K562 (cell line): Measurements from ENCODE around the gene INPP5K.

ENCODE experiments used
- HDGF ChIP-seq: fragments of 450-650 bp; IDR thresholded peaks from 2 replicates; pipeline ENCODE4 v1.6.1; 2016
- SMAD4 ChIP-seq: fragments of 250-450 bp; sonication (Bioruptor Pico); conservative IDR thresholded peaks from 2 replicates; pipeline ENCODE4 v1.8.0; 2021; ENCODE audit warnings: inconsistent platforms, mild to moderate bottlenecking, moderate library complexity
- TAF15 ChIP-seq: fragments of 200-400 bp; formaldehyde crosslinking; IDR thresholded peaks from 2 replicates; pipeline ENCODE4 v1.6.1; 2017; ENCODE audit warnings: mild to moderate bottlenecking, low read depth, low read length, moderate library complexity
- ZFPM2 ChIP-seq: fragments of 250-450 bp; sonication (Bioruptor Pico); IDR thresholded peaks from 2 replicates; pipeline ENCODE4 v1.5.1; 2022; ENCODE audit warnings: mild to moderate bottlenecking
- TF ChIP-seq, protein P1 (sequence below): sonication (generic); formaldehyde crosslinking; IDR thresholded peaks from 2 replicates; pipeline ENCODE4 v1.9.0; 2022; ENCODE audit warnings: mild to moderate bottlenecking, missing genetic modification reagents
- TF ChIP-seq, protein P2 (sequence below), 3 experiments: IDR thresholded peaks in 2 of 3; conservative IDR thresholded peaks in 1 of 3; 2 replicates each; pipeline ENCODE4 v1.5.1; 2011 to 2012; ENCODE audit warnings: low read length in 3 of 3, mild to moderate bottlenecking in 3 of 3, control low read depth in 2 of 3, improper control_type of control experiment in 1 of 3, inconsistent platforms in 1 of 3, low read depth in 1 of 3, mixed read lengths in 1 of 3, moderate library complexity in 1 of 3; ENCODE audit not compliant: insufficient read depth in 2 of 3

DNA sequence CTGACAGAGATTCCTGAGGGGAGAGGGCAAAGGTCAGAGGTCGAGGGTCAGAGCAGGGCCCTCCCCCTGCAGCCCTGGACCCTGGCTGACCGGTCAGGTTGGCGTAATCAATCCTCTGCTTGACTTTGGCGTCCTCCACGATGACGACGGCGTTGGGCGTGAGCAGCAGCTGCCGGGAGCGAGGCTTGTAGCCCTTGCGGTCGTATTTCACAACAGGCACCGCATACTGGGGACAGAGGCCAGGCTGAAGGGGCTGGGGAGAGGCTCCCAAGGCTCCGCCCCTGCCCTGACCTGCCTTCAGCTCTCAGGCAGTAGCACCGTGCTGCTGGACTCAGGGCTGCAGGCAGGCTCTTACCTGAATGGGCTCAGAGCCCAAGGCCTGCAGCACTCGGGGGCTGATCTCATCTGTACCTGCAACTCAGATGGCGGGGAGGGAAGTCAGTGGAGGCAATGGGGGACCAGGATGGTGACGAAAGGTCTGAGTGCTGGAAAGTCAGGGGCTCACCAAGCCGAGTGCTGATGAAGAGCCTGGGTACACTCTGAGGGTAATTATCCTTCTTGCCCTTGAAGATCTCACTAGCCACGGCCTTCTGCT, 48.4 kb downstream of the INPP5K start:
- TF ChIP-seq, protein P1, sequence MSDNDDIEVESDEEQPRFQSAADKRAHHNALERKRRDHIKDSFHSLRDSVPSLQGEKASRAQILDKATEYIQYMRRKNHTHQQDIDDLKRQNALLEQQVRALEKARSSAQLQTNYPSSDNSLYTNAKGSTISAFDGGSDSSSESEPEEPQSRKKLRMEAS: no peak
- TF ChIP-seq SMAD4 (CRISPR knock-in tag) (no peak), ZFPM2 (no peak), HDGF (no peak), TAF15 (no peak)
- TF ChIP-seq, protein P2, sequence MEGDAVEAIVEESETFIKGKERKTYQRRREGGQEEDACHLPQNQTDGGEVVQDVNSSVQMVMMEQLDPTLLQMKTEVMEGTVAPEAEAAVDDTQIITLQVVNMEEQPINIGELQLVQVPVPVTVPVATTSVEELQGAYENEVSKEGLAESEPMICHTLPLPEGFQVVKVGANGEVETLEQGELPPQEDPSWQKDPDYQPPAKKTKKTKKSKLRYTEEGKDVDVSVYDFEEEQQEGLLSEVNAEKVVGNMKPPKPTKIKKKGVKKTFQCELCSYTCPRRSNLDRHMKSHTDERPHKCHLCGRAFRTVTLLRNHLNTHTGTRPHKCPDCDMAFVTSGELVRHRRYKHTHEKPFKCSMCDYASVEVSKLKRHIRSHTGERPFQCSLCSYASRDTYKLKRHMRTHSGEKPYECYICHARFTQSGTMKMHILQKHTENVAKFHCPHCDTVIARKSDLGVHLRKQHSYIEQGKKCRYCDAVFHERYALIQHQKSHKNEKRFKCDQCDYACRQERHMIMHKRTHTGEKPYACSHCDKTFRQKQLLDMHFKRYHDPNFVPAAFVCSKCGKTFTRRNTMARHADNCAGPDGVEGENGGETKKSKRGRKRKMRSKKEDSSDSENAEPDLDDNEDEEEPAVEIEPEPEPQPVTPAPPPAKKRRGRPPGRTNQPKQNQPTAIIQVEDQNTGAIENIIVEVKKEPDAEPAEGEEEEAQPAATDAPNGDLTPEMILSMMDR (IDR thresholded peaks at IDR 0.05 in 2 of 3, conservative IDR thresholded peaks at IDR 0.05 in 1 of 3; ENCODE audit: insufficient read depth in 2 of 3, low read depth in 1 of 3, low read length in 3 of 3): no peak
